Measurements from ENCODE around the gene APCDD1. TPM values are rescaled to one million over a fixed set of nuclear protein-coding genes. Genes with fewer than 3 reads are reported as not detected.
A peak's percentile ranks its signal among the peaks of the same experiment; 100 is the strongest.

The APCDD1 gene
- total RNA-seq, 1 donor from 2014 or later, result 171 TPM

GRCh38 chr18:10440884-10441283, 13.6 kb upstream of the APCDD1 start:
- peaks cover 6% of the 10 kb centered on the region for H3K9me3 Mint-ChIP-seq (ENCODE audit: unreplicated experiment)
- peaks cover 27% of the 10 kb centered on the region for H3K4me1 Mint-ChIP-seq (ENCODE audit: low read depth, unreplicated experiment)
- H3K4me3 Mint-ChIP-seq (ENCODE audit: unreplicated experiment), result peak overlapping the region; percentile 34
- H3K36me3 Mint-ChIP-seq (ENCODE audit: unreplicated experiment), result no peaks in the 10 kb centered on the region
- no peak overlapping the region for H3K27ac Mint-ChIP-seq (ENCODE audit: unreplicated experiment)
- DNase-seq, result no peak
- TF ChIP-seq CTCF (IDR thresholded peaks at IDR 0.05; ENCODE audit: partially characterized antibody, unreplicated experiment), result no peak
- H3K27me3 Mint-ChIP-seq (ENCODE audit: unreplicated experiment), result peaks cover 2% of the 10 kb centered on the region

DNA sequence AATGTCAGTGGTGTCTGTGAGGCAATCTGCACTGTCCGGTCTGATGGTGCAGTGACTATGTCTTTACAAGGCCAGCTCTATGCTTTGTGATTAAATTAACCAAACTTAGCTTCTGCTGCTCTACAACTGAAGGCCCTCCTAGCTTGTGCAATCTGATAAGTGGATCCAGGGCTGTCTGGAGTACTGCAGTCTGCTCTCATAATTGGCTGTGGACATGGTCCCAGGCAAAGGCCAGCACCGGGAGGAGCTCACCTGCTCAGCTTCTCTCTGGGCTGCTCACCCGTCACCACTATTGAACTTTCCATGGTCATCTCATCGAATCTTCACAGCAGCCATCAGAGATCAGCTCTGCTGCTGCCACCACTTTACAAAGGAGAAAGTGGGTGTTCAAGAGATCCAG, 13.0 kb upstream of the APCDD1 start:
- no peak for DNase-seq
- Mint-ChIP-seq H3K27ac (ENCODE audit: unreplicated experiment) (no peak overlapping the region), H3K4me1 (ENCODE audit: low read depth, unreplicated experiment) (peaks cover 27% of the 10 kb centered on the region), H3K4me3 (ENCODE audit: unreplicated experiment) (no peak overlapping the region), H3K36me3 (ENCODE audit: unreplicated experiment) (no peaks in the 10 kb centered on the region), H3K27me3 (ENCODE audit: unreplicated experiment) (peaks cover 2% of the 10 kb centered on the region), H3K9me3 (ENCODE audit: unreplicated experiment) (peaks cover 6% of the 10 kb centered on the region)
- TF ChIP-seq CTCF (IDR thresholded peaks at IDR 0.05; ENCODE audit: partially characterized antibody, unreplicated experiment), result no peak

- Mint-ChIP-seq H3K27me3 (ENCODE audit: unreplicated experiment) (peaks cover 2% of the 10 kb centered on the region), H3K9me3 (ENCODE audit: unreplicated experiment) (peaks cover 6% of the 10 kb centered on the region), H3K36me3 (ENCODE audit: unreplicated experiment) (no peaks in the 10 kb centered on the region), H3K27ac (ENCODE audit: unreplicated experiment) (peak overlapping the region; percentile 84), H3K4me3 (ENCODE audit: unreplicated experiment) (peak overlapping the region; percentile 52), H3K4me1 (ENCODE audit: low read depth, unreplicated experiment) (peaks cover 27% of the 10 kb centered on the region)
- no peak for DNase-seq
- TF ChIP-seq CTCF (IDR thresholded peaks at IDR 0.05; ENCODE audit: partially characterized antibody, unreplicated experiment), result no peak
These were observed 11.9 kb upstream of the APCDD1 start for GRCh38 chr18:10442551-10442971.

- H3K36me3 Mint-ChIP-seq (ENCODE audit: unreplicated experiment), result no peaks in the 10 kb centered on the region
- peaks cover 27% of the 10 kb centered on the region for H3K4me1 Mint-ChIP-seq (ENCODE audit: low read depth, unreplicated experiment)
- peaks cover 6% of the 10 kb centered on the region for H3K9me3 Mint-ChIP-seq (ENCODE audit: unreplicated experiment)
- H3K27ac Mint-ChIP-seq (ENCODE audit: unreplicated experiment), result no peak overlapping the region
- H3K4me3 Mint-ChIP-seq (ENCODE audit: unreplicated experiment), result no peak overlapping the region
- no peak for DNase-seq
- H3K27me3 Mint-ChIP-seq (ENCODE audit: unreplicated experiment), result peaks cover 2% of the 10 kb centered on the region
- TF ChIP-seq CTCF (IDR thresholded peaks at IDR 0.05; ENCODE audit: partially characterized antibody, unreplicated experiment), result no peak
These were observed 11.4 kb upstream of the APCDD1 start for GRCh38 chr18:10443001-10443400.

GRCh38 chr18:10444314-10445006, 10.0 kb upstream of the APCDD1 start:
- Mint-ChIP-seq H3K9me3 (ENCODE audit: unreplicated experiment) (peaks cover 7% of the 10 kb centered on the region), H3K4me1 (ENCODE audit: low read depth, unreplicated experiment) (peaks cover 27% of the 10 kb centered on the region), H3K36me3 (ENCODE audit: unreplicated experiment) (no peaks in the 10 kb centered on the region), H3K4me3 (ENCODE audit: unreplicated experiment) (no peak overlapping the region), H3K27ac (ENCODE audit: unreplicated experiment) (no peak overlapping the region), H3K27me3 (ENCODE audit: unreplicated experiment) (peaks cover 2% of the 10 kb centered on the region)
- DNase-seq, result no peak
- TF ChIP-seq CTCF (IDR thresholded peaks at IDR 0.05; ENCODE audit: partially characterized antibody, unreplicated experiment), result no peak
